Karpas-422 (cell line): ENCODE measurements around the gene MRPS2. TPM values are rescaled to one million over a fixed set of nuclear protein-coding genes. Genes with fewer than 3 reads are reported as not detected.
A peak's percentile ranks its signal among the peaks of the same experiment; 100 is the strongest.

Experiments used
- DNase-seq: peaks from one replicate; pipeline ENCODE4 v3.0.0-alpha.2; 2015
- H2AFZ ChIP-seq: fragments of 200-600 bp; sonication (generic); 2 replicates; pipeline ENCODE4 v1.6.1; 2014; ENCODE audit warnings: antibody characterized with exemption, low read length, mixed read lengths
- H3K27ac ChIP-seq: fragments of 200-600 bp; sonication (generic); 2 replicates; pipeline ENCODE4 v1.5.1; 2014; ENCODE audit warnings: mild to moderate bottlenecking, low read length, moderate library complexity
- H3K27me3 ChIP-seq: fragments of 200-600 bp; sonication (generic); 2 replicates; pipeline ENCODE4 v1.6.1; 2014; ENCODE audit warnings: low read length, mixed read lengths
- H3K36me3 ChIP-seq: fragments of 200-600 bp; sonication (generic); 2 replicates; pipeline ENCODE4 v1.6.1; 2014; ENCODE audit warnings: low read length, mixed read lengths; ENCODE audit not compliant: insufficient read depth
- H3K4me1 ChIP-seq: fragments of 200-600 bp; sonication (generic); 2 replicates; pipeline ENCODE4 v1.6.1; 2014; ENCODE audit warnings: mild to moderate bottlenecking, low read length, mixed read lengths
- H3K4me2 ChIP-seq: fragments of 200-600 bp; sonication (generic); 2 replicates; pipeline ENCODE4 v1.6.1; 2014; ENCODE audit warnings: low read length, low read depth, mild to moderate bottlenecking; ENCODE audit not compliant: poor library complexity, severe bottlenecking
- H3K4me3 ChIP-seq: fragments of 200-600 bp; sonication (generic); 2 replicates; pipeline ENCODE4 v1.5.1; 2014; ENCODE audit warnings: mild to moderate bottlenecking, antibody characterized with exemption, low read length, mixed read lengths
- H3K79me2 ChIP-seq: fragments of 200-600 bp; sonication (generic); 2 replicates; pipeline ENCODE4 v1.6.1; 2014; ENCODE audit warnings: mild to moderate bottlenecking, low read length, mixed read lengths
- H3K9ac ChIP-seq: fragments of 200-600 bp; sonication (generic); 2 replicates; pipeline ENCODE4 v1.6.0; 2014; ENCODE audit warnings: low read length
- H3K9me2 ChIP-seq: fragments of 200-600 bp; sonication (generic), shearing (Covaris generic); replicated peaks from 2 replicates; pipeline ENCODE4 v1.6.0; 2014; ENCODE audit warnings: mild to moderate bottlenecking, low read length, moderate library complexity; ENCODE audit not compliant: insufficient read depth
- H3K9me3 ChIP-seq: fragments of 300-700, 200-600 bp; sonication (generic); 2 replicates; pipeline ENCODE4 v1.6.1; 2014; ENCODE audit warnings: low read length, mixed read lengths
- H4K20me1 ChIP-seq: fragments of 200-600 bp; sonication (generic); 2 replicates; pipeline ENCODE4 v1.6.1; 2014; ENCODE audit warnings: mild to moderate bottlenecking, antibody characterized with exemption, low read length, low read depth; ENCODE audit not compliant: insufficient read depth
- total RNA-seq: library from RNA; depleted of rRNA; stranded (reverse); fragments of >200 nt; shearing (Covaris generic); gene quantifications from 2 replicates; pipeline ENCODE4 v1.2.3, GENCODE V29; 2014; ENCODE audit warnings: low replicate concordance

The MRPS2 gene
- total RNA-seq, 1 experiment from 2014 or later, result 47.9 TPM

GRCh38 chr9:135478829-135479468 is 21.5 kb upstream of the MRPS2 start:
- Histone ChIP-seq H3K4me2 (no peak overlapping the region), H3K36me3 (no peaks in the 10 kb centered on the region), H2AFZ (no peak overlapping the region), H4K20me1 (no peaks in the 10 kb centered on the region), H3K27me3 (no peaks in the 10 kb centered on the region), H3K4me3 (no peak overlapping the region), H3K9me2 (no peaks in the 10 kb centered on the region), H3K9me3 (no peaks in the 10 kb centered on the region), H3K27ac (no peak overlapping the region), H3K4me1 (peaks cover 19% of the 10 kb centered on the region), H3K79me2 (no peaks in the 10 kb centered on the region), H3K9ac (no peak overlapping the region)
- DNase-seq, result no peak

- Histone ChIP-seq H3K4me2 (peak within 1 kb of the TSS; percentile 40), H3K27ac (no peak within 1 kb of the TSS), H3K9me3 (no peaks in the 10 kb centered on the region), H3K9me2 (no peaks in the 10 kb centered on the region), H3K36me3 (no peaks in the 10 kb centered on the region), H3K4me3 (peak within 1 kb of the TSS; percentile 45; the same call in 1 of the 2 replicates), H3K4me1 (peaks cover 19% of the 10 kb centered on the region), H2AFZ (no peak within 1 kb of the TSS), H3K79me2 (no peaks in the 10 kb centered on the region), H4K20me1 (no peaks in the 10 kb centered on the region), H3K27me3 (no peaks in the 10 kb centered on the region), H3K9ac (no peak within 1 kb of the TSS; the same call in 1 of the 2 replicates)
- no peak for DNase-seq
These were observed 20.9 kb upstream of the MRPS2 start, which contains the start of gene PPP1R26 for GRCh38 chr9:135479469-135480052. Gene PPP1R26 (plus strand): TSS chr9:135479782. CDS start chr9:135484511, 4,729 bp downstream.

GRCh38 chr9:135480071-135480939 is 20.2 kb upstream of the MRPS2 start:
- H3K9me3 ChIP-seq, result no peaks in the 10 kb centered on the region
- no peaks in the 10 kb centered on the region for H3K9me2 ChIP-seq
- H3K4me2 ChIP-seq, result peak overlapping the region; percentile 40
- H3K9ac ChIP-seq, result no peak overlapping the region; the same call in 1 of the 2 replicates
- no peak overlapping the region for H3K27ac ChIP-seq
- no peaks in the 10 kb centered on the region for H3K79me2 ChIP-seq
- H3K36me3 ChIP-seq, result no peaks in the 10 kb centered on the region
- peak overlapping the region; percentile 45; the same call in 1 of the 2 replicates for H3K4me3 ChIP-seq
- no peaks in the 10 kb centered on the region for H3K27me3 ChIP-seq
- no peaks in the 10 kb centered on the region for H4K20me1 ChIP-seq
- H2AFZ ChIP-seq, result no peak overlapping the region
- H3K4me1 ChIP-seq, result peaks cover 19% of the 10 kb centered on the region
- DNase-seq, result no peak

DNA sequence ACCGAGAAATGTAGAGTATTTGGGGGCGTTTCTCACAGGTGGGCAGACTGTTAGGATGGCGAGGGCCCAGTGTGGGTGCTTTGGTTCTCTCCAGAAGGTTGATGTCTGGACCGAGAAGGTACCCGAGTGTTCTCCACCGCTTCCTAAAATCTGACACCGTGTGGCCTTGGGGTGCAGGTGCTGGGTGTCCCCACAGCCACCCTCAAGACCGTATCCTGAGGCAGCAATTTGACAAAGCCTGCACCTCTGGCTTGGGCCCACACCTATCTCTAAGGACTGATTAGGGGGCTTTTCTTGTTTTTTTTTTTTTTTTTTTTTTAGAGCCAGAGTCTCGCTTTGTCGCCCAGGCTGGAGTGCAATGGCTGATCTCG is 19.6 kb upstream of the MRPS2 start:
- Histone ChIP-seq H3K9ac (no peak overlapping the region), H2AFZ (no peak overlapping the region), H3K27me3 (no peaks in the 10 kb centered on the region), H3K27ac (no peak overlapping the region), H3K4me3 (no peak overlapping the region), H3K79me2 (no peaks in the 10 kb centered on the region), H3K9me3 (no peaks in the 10 kb centered on the region), H3K36me3 (no peaks in the 10 kb centered on the region), H3K4me1 (peaks cover 19% of the 10 kb centered on the region), H4K20me1 (no peaks in the 10 kb centered on the region), H3K4me2 (peak overlapping the region; percentile 40), H3K9me2 (no peaks in the 10 kb centered on the region)
- DNase-seq, result no peak

GRCh38 chr9:135482015-135482754 is 18.3 kb upstream of the MRPS2 start:
- Histone ChIP-seq H3K9me3 (no peaks in the 10 kb centered on the region), H3K27me3 (no peaks in the 10 kb centered on the region), H2AFZ (no peak overlapping the region), H3K9ac (no peak overlapping the region), H3K27ac (no peak overlapping the region), H3K4me2 (peak overlapping the region; percentile 40), H3K9me2 (no peaks in the 10 kb centered on the region), H3K4me1 (peaks cover 19% of the 10 kb centered on the region), H3K79me2 (no peaks in the 10 kb centered on the region), H3K4me3 (no peak overlapping the region), H3K36me3 (no peaks in the 10 kb centered on the region), H4K20me1 (no peaks in the 10 kb centered on the region)
- DNase-seq, result peak; percentile 64

- no peak overlapping the region for H2AFZ ChIP-seq
- no peak overlapping the region for H3K27ac ChIP-seq
- DNase-seq, result no peak
- H3K4me3 ChIP-seq, result no peak overlapping the region
- no peak overlapping the region for H3K9ac ChIP-seq
- no peaks in the 10 kb centered on the region for H3K9me3 ChIP-seq
- no peaks in the 10 kb centered on the region for H3K79me2 ChIP-seq
- no peaks in the 10 kb centered on the region for H3K9me2 ChIP-seq
- no peak overlapping the region for H3K4me2 ChIP-seq
- no peaks in the 10 kb centered on the region for H3K27me3 ChIP-seq
- H3K4me1 ChIP-seq, result peaks cover 19% of the 10 kb centered on the region
- no peaks in the 10 kb centered on the region for H4K20me1 ChIP-seq
- H3K36me3 ChIP-seq, result no peaks in the 10 kb centered on the region
These were observed 15.8 kb upstream of the MRPS2 start for GRCh38 chr9:135484460-135485277.

DNA sequence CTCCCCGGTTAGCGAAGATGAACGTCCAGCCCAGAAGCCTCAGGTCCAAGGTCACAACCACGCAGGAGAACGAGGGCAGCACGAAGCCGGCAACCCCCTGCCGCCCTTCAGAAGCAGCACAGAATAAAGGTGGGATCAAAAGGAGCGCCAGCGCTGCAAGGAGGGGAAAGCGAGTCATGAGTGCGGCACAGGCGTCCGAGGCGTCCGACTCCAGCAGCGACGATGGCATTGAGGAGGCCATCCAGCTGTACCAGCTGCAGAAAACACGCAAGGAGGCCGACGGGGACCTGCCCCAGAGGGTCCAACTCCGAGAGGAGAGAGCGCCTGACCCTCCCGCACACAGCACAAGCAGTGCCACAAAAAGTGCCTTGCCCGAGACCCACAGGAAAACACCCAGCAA is 15.1 kb upstream of the MRPS2 start:
- H3K36me3 ChIP-seq, result no peaks in the 10 kb centered on the region
- DNase-seq, result no peak
- H3K27me3 ChIP-seq, result no peaks in the 10 kb centered on the region
- H3K9me3 ChIP-seq, result no peaks in the 10 kb centered on the region
- no peaks in the 10 kb centered on the region for H3K79me2 ChIP-seq
- peaks cover 19% of the 10 kb centered on the region for H3K4me1 ChIP-seq
- no peak overlapping the region for H2AFZ ChIP-seq
- no peak overlapping the region for H3K27ac ChIP-seq
- no peak overlapping the region for H3K4me3 ChIP-seq
- H4K20me1 ChIP-seq, result no peaks in the 10 kb centered on the region
- no peak overlapping the region for H3K4me2 ChIP-seq
- H3K9ac ChIP-seq, result no peak overlapping the region
- H3K9me2 ChIP-seq, result no peaks in the 10 kb centered on the region
